Heart left ventricle (tissue), 16 donors: ENCODE measurements around the gene KIT. TPM values are rescaled to one million over a fixed set of nuclear protein-coding genes. Genes with fewer than 3 reads are reported as not detected.
A peak's percentile ranks its signal among the peaks of the same experiment; 100 is the strongest.

Source experiments
- ATAC-seq, 4 donors: fragments of 200-7000 bp; cut with Tn5 transposase; one replicate each; pipeline ENCODE4 v1.9.1; 2020 to 2022; ENCODE audit warnings: moderate library complexity in 4 of 4, mild to moderate bottlenecking in 3 of 4, moderate number of reproducible peaks in 1 of 4
- DNase-seq, 5 donors: peaks; one replicate each; pipeline ENCODE4 v3.0.0-alpha.2; 2020
- H3K27ac ChIP-seq, 12 donors: fragments of 200-600 bp; sonication (generic) in 4 of 12; one replicate each; pipeline versions ENCODE4 v1.5.0 to v1.8.0; 2016 to 2022; ENCODE audit warnings: mild to moderate bottlenecking in 2 of 12
- H3K27me3 ChIP-seq, 9 donors: fragments of 200-600 bp; sonication (generic) in 2 of 9; one replicate each; pipeline versions ENCODE4 v1.5.1 to v1.8.0; 2016 to 2022; ENCODE audit warnings: mild to moderate bottlenecking in 3 of 9
- H3K36me3 ChIP-seq, 9 donors: fragments of 200-600 bp; sonication (generic) in 2 of 9; one replicate each; pipeline versions ENCODE4 v1.5.0 to v1.8.0; 2018 to 2022; ENCODE audit warnings: mild to moderate bottlenecking in 2 of 9
- H3K4me1 ChIP-seq, 12 donors: fragments of 200-600 bp; sonication (generic) in 4 of 12; one replicate each; pipeline versions ENCODE4 v1.5.0 to v1.8.0; 2016 to 2022; ENCODE audit warnings: mild to moderate bottlenecking in 3 of 12
- H3K4me3 ChIP-seq, 12 donors: fragments of 200-600 bp; sonication (generic) in 4 of 12; one replicate each; pipeline versions ENCODE4 v1.5.0 to v1.8.0; 2017 to 2022; ENCODE audit warnings: mild to moderate bottlenecking in 9 of 12, moderate library complexity in 4 of 12
- H3K9me3 ChIP-seq, 12 donors: fragments of 200-600 bp; sonication (generic) in 4 of 12; one replicate each; pipeline versions ENCODE4 v1.5.0 to v1.8.0; 2016 to 2022; ENCODE audit warnings: mild to moderate bottlenecking in 1 of 12
- CTCF ChIP-seq, 12 donors: fragments of 200-600 bp; sonication (generic) in 4 of 12; IDR thresholded peaks; one replicate each; pipeline versions ENCODE4 v1.5.0 to v1.8.0; 2018 to 2022; ENCODE audit warnings: antibody characterized with exemption in 12 of 12, mild to moderate bottlenecking in 5 of 12
- POLR2A ChIP-seq, 2 donors: fragments of 450-650 bp; IDR thresholded peaks; one replicate each; pipeline ENCODE4 v1.6.1; 2017; ENCODE audit warnings: antibody characterized with exemption in 2 of 2, mild to moderate bottlenecking in 2 of 2, moderate library complexity in 2 of 2
- WGBS, 4 donors: extraction: QIAGEN DNeasy Blood & Tissue Kit in 2 of 4; methylation state at CpG; one replicate each; pipeline versions ENCODE4 v1.1.5 to v1.1.7; 2013 to 2018; 5-methylcytosine and 5-hydroxymethylcytosine counted together
- intact Hi-C, 10 donors: fragments of 100-400 bp; cut with DNase I; formaldehyde crosslinking; loops; one replicate each; pipeline versions ENCODE4 v1.11.1 to v1.14.2; 2022
- polyA plus RNA-seq, 2 donors: library from polyadenylated mRNA; stranded (reverse); fragments of 200-250 nt; gene quantifications; one replicate each; pipeline ENCODE4 v1.2.3, GENCODE V29; 2013
- total RNA-seq, 9 donors: library from RNA; depleted of rRNA in 2 of 9; stranded (reverse); fragments of >200 nt in 2 of 9; fragmentation: NEBNext Ultra II Directional in 3 of 9; extraction: Animal tissue kit (Norgen Biotek cat#: 25700) in 3 of 9; gene quantifications; one replicate each; pipeline versions ENCODE4 v1.1.0 to v1.2.4, GENCODE V29; 2016 to 2023
- donor health status: ischemic (EF 13 %, LVEDD 7.1; RV severe dilation, severe dysfunction).
- donor health status: healthy with polysubstance abuse.
- donor health status: DM: no; HTN: yes; CAD: no.
- donor health status: DM: no; HTN: no; CAD: no.
- donor health status: ischemic (EF 25% LVEDD 6.9; RV normal size, moderate dysfunction).
- donor health status: ischemic (EF 25% LVEDD 5.7; RV mildly dilated, moderate dysfunction).
- donor health status: healthy.
- donor health status: DM: yes; HTN: yes; CAD: no.
- donor health status: ischemic (EF 35%, LVEDD 5.7; RV mildly dilated, moderate dysfunction).
- donor health status: nonischemic (EF 11% LVEDD 7.7; RV severe dilation, severe dysfunction).
- donor health status: DM: yes; HTN: yes; CAD: no.
- donor health status: PGD.
- donor health status: ischemic (EF 29% LVEDD 5.4; RV normal size, mild dysfunction).
- donor health status: nonischemic (EF 23%, LVEDD 6.1; RV moderate dilation, normal function).

Gene KIT
- total and polyA plus RNA-seq, 11 donors = 0.08 to 4.7 (median 1.7) TPM

- intact Hi-C loops = no loop called here
- TF ChIP-seq CTCF (IDR thresholded peaks at IDR 0.05) (no peak), POLR2A (IDR thresholded peaks at IDR 0.05) (no peak)
- H3K4me1 ChIP-seq = peaks cover 0 to 7% (median 0%) of the 10 kb centered on the region in 12 donors
- H3K4me3 ChIP-seq = no peak overlapping the region
- 83 to 90% (median 88%) methylated on average over 4 of the region's 4 CpGs for WGBS, 4 donors
- H3K9me3 ChIP-seq = no peaks in the 10 kb centered on the region
- H3K27ac ChIP-seq = no peak overlapping the region
- ATAC-seq (no peak), DNase-seq (no peak)
- no peaks in the 10 kb centered on the region for H3K36me3 ChIP-seq
- H3K27me3 ChIP-seq = no peaks in the 10 kb centered on the region
Measured at GRCh38 chr4:54647070-54647469, 10.7 kb upstream of the KIT start.

- no peaks in the 10 kb centered on the region for H3K4me1 ChIP-seq
- DNase-seq = no peak
- no peaks in the 10 kb centered on the region for H3K36me3 ChIP-seq
- no peak for TF ChIP-seq CTCF (IDR thresholded peaks at IDR 0.05)
- no peak for TF ChIP-seq POLR2A (IDR thresholded peaks at IDR 0.05)
- WGBS, 4 donors = 97 to 99% (median 97%) methylated on average over 3 of the region's 3 CpGs
- intact Hi-C loops = loop anchor here in 3 of 10 donors (10.0 kb wide), 2 partner anchors 294 to 326 kb away; no protein-coding TSS in a partner anchor
- H3K4me3 ChIP-seq = no peak overlapping the region
- no peaks in the 10 kb centered on the region for H3K9me3 ChIP-seq
- ATAC-seq = no peak
- no peaks in the 10 kb centered on the region for H3K27me3 ChIP-seq
- H3K27ac ChIP-seq = no peak overlapping the region
Measured at GRCh38 chr4:54651050-54651449, 6.7 kb upstream of the KIT start.

- Histone ChIP-seq H3K27ac (no peak overlapping the region), H3K36me3 (no peaks in the 10 kb centered on the region), H3K27me3 (peaks cover 0 to 29% (median 0%) of the 10 kb centered on the region in 9 donors), H3K4me1 (peaks cover 0 to 27% (median 17%) of the 10 kb centered on the region in 12 donors), H3K4me3 (no peak overlapping the region), H3K9me3 (no peaks in the 10 kb centered on the region)
- no peak for DNase-seq
- TF ChIP-seq POLR2A (IDR thresholded peaks at IDR 0.05) = no peak
- TF ChIP-seq CTCF (IDR thresholded peaks at IDR 0.05) = no peak
- 74 to 82% (median 76%) methylated on average over 3 to 4 of the region's 4 CpGs for WGBS, 4 donors
- ATAC-seq = no peak
- intact Hi-C loops = loop anchor here in 3 of 10 donors (10.0 kb wide), 2 partner anchors 290 to 330 kb away; no protein-coding TSS in a partner anchor
Measured at GRCh38 chr4:54654753-54655152, 3.0 kb upstream of the KIT start.

GRCh38 chr4:54657185-54657550 is 589 bp upstream of the KIT start:
- intact Hi-C loops = loop anchor here in 3 of 10 donors (10.0 kb wide), 2 partner anchors 288 to 332 kb away; no protein-coding TSS in a partner anchor
- Histone ChIP-seq H3K9me3 (no peaks in the 10 kb centered on the region), H3K27me3 (peaks cover 0 to 38% (median 0%) of the 10 kb centered on the region in 9 donors), H3K36me3 (no peaks in the 10 kb centered on the region), H3K27ac (no peak overlapping the region), H3K4me1 (peaks cover 0 to 33% (median 28%) of the 10 kb centered on the region in 12 donors), H3K4me3 (peak overlapping the region in 11 of 12 donors; percentile 27 to 75 (median 62))
- no peak for DNase-seq
- no peak for ATAC-seq
- TF ChIP-seq CTCF (IDR thresholded peaks at IDR 0.05) (no peak), POLR2A (IDR thresholded peaks at IDR 0.05) (no peak)
- 20 to 62% (median 35%) methylated on average over 15 to 26 of the region's 26 CpGs for WGBS, 4 donors
